IMR-90 (cell line): ENCODE measurements around the gene SLC22A15. TPM values are rescaled to one million over a fixed set of nuclear protein-coding genes. Genes with fewer than 3 reads are reported as not detected.

Experiments used
- ATAC-seq: fragments of 200-7000 bp; cut with Tn5 transposase; 2 replicates; pipeline ENCODE4 v1.9.1; 2020; ENCODE audit warnings: low read depth, mild to moderate bottlenecking, moderate library complexity
- BruUV-seq: library from RNA; stranded (reverse); fragments of 400-500 nt; replicated peaks from 2 replicates; lab custom pipeline; 2021; lab: Mats Ljungman, UMichigan
- CTCF ChIA-PET: fragments of 300-600 bp; formaldehyde crosslinking; extraction: SDS; loops from one replicate; lab custom pipeline; 2021; ENCODE audit warnings: antibody characterized with exemption; lab: Yijun Ruan, JAX
- POLR2A ChIA-PET: fragments of 300-600 bp; sonication (Branson Sonifier 250); formaldehyde crosslinking; loops from one replicate; lab custom pipeline; 2022; ENCODE audit warnings: antibody characterized with exemption; ENCODE audit not compliant: unreplicated experiment; lab: Charles Lee
- DNase-seq: peaks from one replicate; pipeline ENCODE4 v3.0.0; 2013
- H2AFZ ChIP-seq: replicated peaks from 2 replicates; pipeline ENCODE3; 2013; ENCODE audit warnings: low read length, mild to moderate bottlenecking; ENCODE audit not compliant: poor library complexity
- H2AK5ac ChIP-seq: 2 replicates; pipeline ENCODE4 v1.6.1; 2013; ENCODE audit warnings: low read depth, low read length, inconsistent platforms
- H2AK9ac ChIP-seq: replicated peaks from 2 replicates; pipeline ENCODE3; 2013; ENCODE audit warnings: mild to moderate bottlenecking, low read depth, low read length, moderate library complexity; ENCODE audit not compliant: poor library complexity
- H2BK120ac ChIP-seq: 2 replicates; pipeline ENCODE4 v1.6.1; 2013; ENCODE audit warnings: low read depth, low read length, inconsistent platforms
- H2BK15ac ChIP-seq: 3 replicates; pipeline ENCODE4 v1.6.1; 2013; ENCODE audit warnings: low read depth, low read length, inconsistent platforms
- H2BK20ac ChIP-seq: 2 replicates; pipeline ENCODE4 v1.6.1; 2013; ENCODE audit warnings: low read depth, mild to moderate bottlenecking, inconsistent platforms, low read length, moderate library complexity
- H2BK5ac ChIP-seq: 2 replicates; pipeline ENCODE4 v1.6.1; 2013; ENCODE audit warnings: mild to moderate bottlenecking, low read depth, low read length, inconsistent platforms; ENCODE audit not compliant: poor library complexity, severe bottlenecking
- H3K14ac ChIP-seq: replicated peaks from 2 replicates; pipeline ENCODE4 v1.6.1; 2013; ENCODE audit warnings: low read depth, low read length, inconsistent platforms
- H3K18ac ChIP-seq: 2 replicates; pipeline ENCODE4 v1.6.1; 2013; ENCODE audit warnings: low read depth, low read length, control low read depth
- H3K23ac ChIP-seq: 2 replicates; pipeline ENCODE4 v1.6.1; 2013; ENCODE audit warnings: low read depth, low read length, inconsistent platforms
- H3K27ac ChIP-seq: 2 replicates; pipeline ENCODE4 v1.5.1; 2013; ENCODE audit warnings: mild to moderate bottlenecking, control low read depth, low read length; ENCODE audit not compliant: insufficient read depth
- H3K27me3 ChIP-seq: 2 replicates; pipeline ENCODE4 v1.6.1; 2013; ENCODE audit warnings: low read length; ENCODE audit not compliant: control insufficient read depth, insufficient read depth
- H3K36me3 ChIP-seq: 2 replicates; pipeline ENCODE4 v1.6.1; 2013; ENCODE audit warnings: low read length, mixed read lengths; ENCODE audit not compliant: control insufficient read depth, insufficient read depth
- H3K4ac ChIP-seq: 2 replicates; pipeline ENCODE4 v1.6.1; 2013; ENCODE audit warnings: low read depth, low read length, inconsistent platforms
- H3K4me1 ChIP-seq: 2 replicates; pipeline ENCODE4 v1.6.1; 2013; ENCODE audit warnings: low read length, mixed read lengths; ENCODE audit not compliant: control insufficient read depth, insufficient read depth
- H3K4me2 ChIP-seq: 2 replicates; pipeline ENCODE4 v1.6.1; 2013; ENCODE audit warnings: low read depth, mild to moderate bottlenecking, control low read depth, low read length, moderate library complexity
- H3K4me3 ChIP-seq: 2 replicates; pipeline ENCODE4 v1.5.1; 2013; ENCODE audit warnings: low read depth, mild to moderate bottlenecking, control low read depth, low read length, moderate library complexity; ENCODE audit not compliant: insufficient read depth
- H3K56ac ChIP-seq: 2 replicates; pipeline ENCODE4 v1.6.1; 2013; ENCODE audit warnings: low read length, inconsistent platforms; ENCODE audit not compliant: insufficient read depth; ENCODE audit errors: extremely low read depth
- H3K79me1 ChIP-seq, 2 experiments: 2 replicates each; pipeline ENCODE4 v1.6.1; 2013; ENCODE audit warnings: low read length in 2 of 2, inconsistent platforms in 1 of 2, low read depth in 1 of 2
- H3K9ac ChIP-seq: 2 replicates; pipeline ENCODE4 v1.6.1; 2013; ENCODE audit warnings: low read depth, low read length, control low read depth
- H3K9me1 ChIP-seq: 2 replicates; pipeline ENCODE4 v1.6.1; 2013; ENCODE audit warnings: low read length, inconsistent platforms; ENCODE audit not compliant: insufficient read depth
- H3K9me3 ChIP-seq: 2 replicates; pipeline ENCODE4 v1.6.1; 2013; ENCODE audit warnings: low read length; ENCODE audit not compliant: control insufficient read depth, insufficient read depth
- H4K20me1 ChIP-seq: 2 replicates; pipeline ENCODE4 v1.6.1; 2013; ENCODE audit warnings: low read length, inconsistent platforms; ENCODE audit not compliant: insufficient read depth
- H4K5ac ChIP-seq: 2 replicates; pipeline ENCODE4 v1.6.1; 2013; ENCODE audit warnings: mild to moderate bottlenecking, low read depth, low read length, control low read depth
- H4K8ac ChIP-seq, 2 experiments: 2 replicates each; pipeline ENCODE4 v1.6.1; 2013; ENCODE audit warnings: low read depth in 2 of 2, low read length in 2 of 2, control low read depth in 1 of 2, inconsistent platforms in 1 of 2
- H4K91ac ChIP-seq: 2 replicates; pipeline ENCODE4 v1.6.1; 2013; ENCODE audit warnings: low read depth, low read length, inconsistent platforms; ENCODE audit not compliant: insufficient read depth
- BHLHE40 ChIP-seq: fragments of 150-350 bp; IDR thresholded peaks from 2 replicates; pipeline ENCODE4 v1.6.1; 2016; ENCODE audit warnings: mild to moderate bottlenecking, low read depth, low read length
- CTCF ChIP-seq: conservative IDR thresholded peaks from 2 replicates; pipeline ENCODE4 v1.5.1; 2012; ENCODE audit warnings: mild to moderate bottlenecking, low read depth, low read length, improper control_type of control experiment
- FOS ChIP-seq: fragments of 150-350 bp; IDR thresholded peaks from 2 replicates; pipeline ENCODE4 v1.6.1; 2016; ENCODE audit warnings: low read depth, low read length
- MXI1 ChIP-seq: IDR thresholded peaks from 2 replicates; pipeline ENCODE4 v1.6.1; 2012; ENCODE audit warnings: low read depth, mild to moderate bottlenecking, low read length, moderate library complexity, borderline replicate concordance
- WGBS, 2 experiments: methylation state at CpG; one replicate each; pipeline versions ENCODE4 v1.1.5 to v1.1.7; 2013; ENCODE audit warnings: missing lambda C conversion rate in 2 of 2; ENCODE audit not compliant: insufficient read length in 1 of 2; ENCODE audit errors: extremely low coverage in 2 of 2; 5-methylcytosine and 5-hydroxymethylcytosine counted together
- dilution Hi-C: fragments of 300-500 bp; cut with HindIII; formaldehyde crosslinking; loops from one replicate; pipeline ENCODE4 v1.14.3; 2018; ENCODE audit warnings: low sequenced_read_pairs; ENCODE audit not compliant: unreplicated experiment
- in situ Hi-C: fragments of 300-500 bp; cut with MboI; formaldehyde crosslinking; loops from 3 replicates; pipeline ENCODE4 v1.14.3; 2019; ENCODE audit warnings: low sequenced_read_pairs, inconsistent platforms, mixed read lengths
- intact Hi-C: fragments of 100-400 bp; cut with micrococcal nuclease; formaldehyde crosslinking; loops from 2 replicates; pipeline ENCODE4 v1.10.0; 2022
- polyA plus RNA-seq, 3 experiments: library from polyadenylated mRNA; depleted of rRNA; stranded (reverse); fragments of >200 nt; gene quantifications; 2 replicates each; pipeline ENCODE4 v1.2.3, GENCODE V29; 2012; ENCODE audit warnings: low replicate concordance in 1 of 3
- total RNA-seq: library from RNA; depleted of rRNA; stranded (reverse); fragments of >200 nt; gene quantifications from 2 replicates; pipeline ENCODE4 v1.2.3, GENCODE V29; 2012

The SLC22A15 gene
- total and polyA plus RNA-seq, 2 of the 4 experiments (the other 2 are of a cell fraction), result under 0.01 to 0.02 TPM

GRCh38 chr1:116019653-116020253 is 43.4 kb downstream of the SLC22A15 start:
- H3K14ac ChIP-seq, result no peak overlapping the region
- no peak overlapping the region for H2BK5ac ChIP-seq
- H3K27ac ChIP-seq, result no peak overlapping the region
- ChIA-PET CTCF (no interaction called here), POLR2A (no interaction called here)
- H4K91ac ChIP-seq, result no peak overlapping the region
- H4K5ac ChIP-seq, result no peak overlapping the region
- no peaks in the 10 kb centered on the region for H3K79me1 ChIP-seq
- H2BK120ac ChIP-seq, result no peak overlapping the region
- no peak overlapping the region for H2AK9ac ChIP-seq
- H3K56ac ChIP-seq, result no peak overlapping the region
- DNase-seq (no peak), ATAC-seq (no peak)
- H4K8ac ChIP-seq, result no peak overlapping the region
- no peak overlapping the region for H3K9ac ChIP-seq
- no peaks in the 10 kb centered on the region for H3K4me1 ChIP-seq
- intact Hi-C loops, result loop anchor here (1.0 kb wide), 1 partner anchor 212 kb away; no protein-coding TSS in a partner anchor
- no peaks in the 10 kb centered on the region for H3K9me3 ChIP-seq
- H3K27me3 ChIP-seq, result no peaks in the 10 kb centered on the region
- no peaks in the 10 kb centered on the region for H3K36me3 ChIP-seq
- no CpG with 5 or more reads among the region's 4 CpGs for WGBS, 2 experiments
- in situ Hi-C loops, result no loop called here
- H2BK15ac ChIP-seq, result no peak overlapping the region
- no peaks in the 10 kb centered on the region for H4K20me1 ChIP-seq
- H3K4me3 ChIP-seq, result no peak overlapping the region
- H2BK20ac ChIP-seq, result no peak overlapping the region
- H2AFZ ChIP-seq, result no peak overlapping the region
- no peak overlapping the region for H3K4me2 ChIP-seq
- no peaks in the 10 kb centered on the region for H3K9me1 ChIP-seq
- TF ChIP-seq FOS (no peak), CTCF (no peak), BHLHE40 (no peak), MXI1 (no peak)
- H3K23ac ChIP-seq, result no peak overlapping the region
- H3K18ac ChIP-seq, result no peak overlapping the region
- no TSS peak for BruUV-seq
- no peak overlapping the region for H3K4ac ChIP-seq
- H2AK5ac ChIP-seq, result no peak overlapping the region
- dilution Hi-C loops, result no loop called here
